WTC11 (cell line): ENCODE results near the gene BOK. TPM values are rescaled to one million over a fixed set of nuclear protein-coding genes. Genes with fewer than 3 reads are reported as not detected.
A peak's percentile ranks its signal among the peaks of the same experiment; 100 is the strongest.

Source experiments
- ATAC-seq: fragments of 200-7000 bp; cut with Tn5 transposase; 2 replicates; pipeline ENCODE4 v1.10.0; 2021; ENCODE audit warnings: mild to moderate bottlenecking, moderate library complexity
- CTCF ChIA-PET: fragments of 300-600 bp; sonication (Branson Sonifier 250); formaldehyde crosslinking; loops from one replicate; lab custom pipeline; 2021; ENCODE audit warnings: antibody characterized with exemption; lab: Charles Lee
- POLR2A ChIA-PET: fragments of 350-600 bp; sonication (Branson Sonifier 250); formaldehyde crosslinking; loops from one replicate; lab custom pipeline; 2021; ENCODE audit warnings: antibody characterized with exemption; lab: Charles Lee
- DNase-seq: peaks from one replicate; pipeline ENCODE4 v3.0.0; 2021; ENCODE audit warnings: low spot score
- H3K27ac Mint-ChIP-seq: 2 replicates; pipeline ENCODE4 v1.8.0; 2021; ENCODE audit warnings: mixed read lengths
- H3K27me3 Mint-ChIP-seq: 2 replicates; pipeline ENCODE4 v1.8.0; 2021; ENCODE audit warnings: low read depth, mild to moderate bottlenecking, moderate library complexity, mixed read lengths
- H3K36me3 Mint-ChIP-seq: 2 replicates; pipeline ENCODE4 v1.8.0; 2021; ENCODE audit warnings: mixed read lengths
- H3K4me1 Mint-ChIP-seq: 2 replicates; pipeline ENCODE4 v1.8.0; 2022; ENCODE audit warnings: mixed read lengths
- H3K4me3 Mint-ChIP-seq: 2 replicates; pipeline ENCODE4 v1.8.0; 2021; ENCODE audit warnings: mild to moderate bottlenecking, moderate library complexity, mixed read lengths
- H3K9me3 Mint-ChIP-seq: 2 replicates; pipeline ENCODE4 v1.8.0; 2021; ENCODE audit warnings: mixed read lengths
- EMX1 ChIP-seq: fragments of 250-450 bp; sonication (Bioruptor Pico); IDR thresholded peaks from 2 replicates; pipeline ENCODE4 v1.8.0; 2021; ENCODE audit warnings: mild to moderate bottlenecking
- FOXP1 ChIP-seq: sonication (generic); formaldehyde crosslinking; IDR thresholded peaks from 2 replicates; pipeline ENCODE4 v1.8.0; 2022; ENCODE audit warnings: missing genetic modification reagents, mild to moderate bottlenecking, moderate library complexity, borderline replicate concordance
- GABPB1 ChIP-seq: sonication (generic); formaldehyde crosslinking; IDR thresholded peaks from 2 replicates; pipeline ENCODE4 v1.8.1; 2023; ENCODE audit warnings: mild to moderate bottlenecking, missing genetic modification reagents
- NR1H2 ChIP-seq: sonication (generic); formaldehyde crosslinking; IDR thresholded peaks from 2 replicates; pipeline ENCODE4 v1.9.0; 2021; ENCODE audit warnings: mild to moderate bottlenecking, moderate library complexity, missing genetic modification reagents
- NR2C2 ChIP-seq: sonication (generic); formaldehyde crosslinking; IDR thresholded peaks from 2 replicates; pipeline ENCODE4 v1.8.0; 2022; ENCODE audit warnings: mild to moderate bottlenecking, missing genetic modification reagents
- SMAD3 ChIP-seq: sonication (generic); formaldehyde crosslinking; IDR thresholded peaks from 2 replicates; pipeline ENCODE4 v1.8.0; 2022; ENCODE audit warnings: missing genetic modification reagents, mild to moderate bottlenecking, borderline replicate concordance
- ZNF232 ChIP-seq: sonication (generic); formaldehyde crosslinking; IDR thresholded peaks from 2 replicates; pipeline ENCODE4 v1.8.0; 2022; ENCODE audit warnings: mild to moderate bottlenecking, missing genetic modification reagents
- ZNF263 ChIP-seq: sonication (generic); formaldehyde crosslinking; IDR thresholded peaks from 2 replicates; pipeline ENCODE4 v1.8.1; 2022; ENCODE audit warnings: low read depth, mild to moderate bottlenecking, moderate library complexity, missing genetic modification reagents
- total RNA-seq: library from RNA; stranded (reverse); gene quantifications from 3 replicates; pipeline ENCODE4 v1.2.3, GENCODE V29; 2021
- TF ChIP-seq, protein P1 (sequence below): sonication (generic); formaldehyde crosslinking; IDR thresholded peaks from 2 replicates; pipeline ENCODE4 v1.8.0; 2023; ENCODE audit warnings: missing genetic modification reagents, mild to moderate bottlenecking, borderline replicate concordance
- TF ChIP-seq, protein P2 (sequence below): sonication (generic); formaldehyde crosslinking; IDR thresholded peaks from 2 replicates; pipeline ENCODE4 v1.8.0; 2023; ENCODE audit warnings: missing genetic modification reagents
- TF ChIP-seq, protein P3 (sequence below): sonication (generic); formaldehyde crosslinking; IDR thresholded peaks from 2 replicates; pipeline ENCODE4 v1.8.1; 2023; ENCODE audit warnings: mild to moderate bottlenecking, moderate library complexity, missing genetic modification reagents
- TF ChIP-seq, protein P4 (sequence below): fragments of 250-450 bp; sonication (Bioruptor Pico); IDR thresholded peaks from 2 replicates; pipeline ENCODE4 v2.1.2; 2022; ENCODE audit warnings: mild to moderate bottlenecking, moderate library complexity
- TF ChIP-seq, protein P5 (sequence below): sonication (generic); formaldehyde crosslinking; IDR thresholded peaks from 2 replicates; pipeline ENCODE4 v1.8.0; 2022; ENCODE audit warnings: missing genetic modification reagents

BOK gene
- total RNA-seq, 1 experiment from 2014 or later = 39.4 TPM

DNA sequence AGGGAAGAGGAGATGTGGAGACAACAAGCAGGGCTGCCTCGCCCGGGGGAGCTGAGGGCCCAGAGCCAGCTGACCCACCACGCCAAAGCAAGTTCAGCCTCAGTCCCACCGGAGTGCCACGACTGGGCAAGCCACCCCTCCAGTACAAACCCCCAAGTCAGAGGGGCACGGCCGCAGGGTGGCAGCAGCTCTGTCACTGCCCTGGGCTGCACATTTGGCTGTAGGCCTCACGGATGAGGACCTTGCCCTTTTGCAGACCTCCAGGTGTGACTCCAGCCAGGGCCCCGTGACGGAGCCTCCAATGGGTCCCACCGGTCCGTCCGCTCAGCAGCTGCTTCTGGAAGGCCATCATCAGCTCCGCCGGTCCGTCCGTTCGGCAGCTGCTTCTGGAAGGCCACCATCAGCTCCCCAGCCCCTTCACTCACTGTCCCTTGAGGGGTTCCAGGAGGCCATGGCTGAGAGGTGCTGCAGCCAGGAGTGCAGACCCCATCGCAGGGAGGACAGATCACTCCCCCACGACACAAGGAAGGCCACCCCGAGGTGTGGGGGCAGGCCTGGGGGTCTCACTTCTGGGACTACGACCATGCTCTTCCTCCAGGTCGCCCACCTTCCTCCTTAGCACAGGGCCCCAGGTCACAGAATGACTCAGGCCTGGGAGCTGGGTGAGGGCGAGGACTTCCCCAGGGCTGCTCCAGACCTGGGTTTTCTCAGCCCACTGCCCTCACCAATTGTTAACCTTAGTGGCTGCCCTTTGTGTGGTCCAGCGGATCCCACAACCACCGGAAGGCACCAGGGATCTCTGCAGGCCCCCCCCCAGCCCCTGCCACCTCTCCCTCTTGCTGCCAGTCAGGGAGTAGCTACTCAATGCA, 25.6 kb upstream of the BOK start:
- Mint-ChIP-seq H3K36me3 (no peaks in the 10 kb centered on the region), H3K4me1 (no peaks in the 10 kb centered on the region), H3K4me3 (no peak overlapping the region), H3K27me3 (peaks cover 2% of the 10 kb centered on the region; the same call in 1 of the 2 replicates), H3K27ac (no peak overlapping the region), H3K9me3 (no peaks in the 10 kb centered on the region)
- DNase-seq (no peak), ATAC-seq (no peak)
- ChIA-PET CTCF (no interaction called here), POLR2A (interaction anchor here (0.6 kb wide), 1 partner anchor 196 kb away, joined by 8 read pairs; no protein-coding TSS in a partner anchor)
- TF ChIP-seq GABPB1 = 0 out of 2 replicates have a peak, but pooled peaks have one; percentile 10
- TF ChIP-seq, protein P1, sequence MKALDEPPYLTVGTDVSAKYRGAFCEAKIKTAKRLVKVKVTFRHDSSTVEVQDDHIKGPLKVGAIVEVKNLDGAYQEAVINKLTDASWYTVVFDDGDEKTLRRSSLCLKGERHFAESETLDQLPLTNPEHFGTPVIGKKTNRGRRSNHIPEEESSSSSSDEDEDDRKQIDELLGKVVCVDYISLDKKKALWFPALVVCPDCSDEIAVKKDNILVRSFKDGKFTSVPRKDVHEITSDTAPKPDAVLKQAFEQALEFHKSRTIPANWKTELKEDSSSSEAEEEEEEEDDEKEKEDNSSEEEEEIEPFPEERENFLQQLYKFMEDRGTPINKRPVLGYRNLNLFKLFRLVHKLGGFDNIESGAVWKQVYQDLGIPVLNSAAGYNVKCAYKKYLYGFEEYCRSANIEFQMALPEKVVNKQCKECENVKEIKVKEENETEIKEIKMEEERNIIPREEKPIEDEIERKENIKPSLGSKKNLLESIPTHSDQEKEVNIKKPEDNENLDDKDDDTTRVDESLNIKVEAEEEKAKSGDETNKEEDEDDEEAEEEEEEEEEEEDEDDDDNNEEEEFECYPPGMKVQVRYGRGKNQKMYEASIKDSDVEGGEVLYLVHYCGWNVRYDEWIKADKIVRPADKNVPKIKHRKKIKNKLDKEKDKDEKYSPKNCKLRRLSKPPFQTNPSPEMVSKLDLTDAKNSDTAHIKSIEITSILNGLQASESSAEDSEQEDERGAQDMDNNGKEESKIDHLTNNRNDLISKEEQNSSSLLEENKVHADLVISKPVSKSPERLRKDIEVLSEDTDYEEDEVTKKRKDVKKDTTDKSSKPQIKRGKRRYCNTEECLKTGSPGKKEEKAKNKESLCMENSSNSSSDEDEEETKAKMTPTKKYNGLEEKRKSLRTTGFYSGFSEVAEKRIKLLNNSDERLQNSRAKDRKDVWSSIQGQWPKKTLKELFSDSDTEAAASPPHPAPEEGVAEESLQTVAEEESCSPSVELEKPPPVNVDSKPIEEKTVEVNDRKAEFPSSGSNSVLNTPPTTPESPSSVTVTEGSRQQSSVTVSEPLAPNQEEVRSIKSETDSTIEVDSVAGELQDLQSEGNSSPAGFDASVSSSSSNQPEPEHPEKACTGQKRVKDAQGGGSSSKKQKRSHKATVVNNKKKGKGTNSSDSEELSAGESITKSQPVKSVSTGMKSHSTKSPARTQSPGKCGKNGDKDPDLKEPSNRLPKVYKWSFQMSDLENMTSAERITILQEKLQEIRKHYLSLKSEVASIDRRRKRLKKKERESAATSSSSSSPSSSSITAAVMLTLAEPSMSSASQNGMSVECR (CRISPR knock-in tag) = no peak

DNA sequence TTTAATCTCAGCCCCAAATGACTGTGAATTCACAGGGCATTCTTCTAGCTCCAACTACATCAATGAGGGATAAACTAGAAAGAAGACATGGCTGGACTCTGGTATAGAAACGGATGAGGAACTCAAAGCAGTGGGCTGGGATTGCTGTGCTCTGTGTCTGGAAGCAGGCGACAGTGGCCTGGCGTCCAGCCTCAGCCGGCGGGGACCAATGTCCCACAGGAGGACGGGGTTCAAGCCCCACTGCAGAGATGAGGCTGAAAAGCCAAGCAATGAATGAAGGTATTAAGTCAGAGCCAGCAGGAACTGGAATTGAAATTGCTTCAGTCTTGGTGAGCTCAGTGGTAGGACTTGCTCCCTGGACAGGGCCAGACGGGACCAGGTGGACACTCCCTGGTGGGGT, 24.3 kb upstream of the BOK start:
- Mint-ChIP-seq H3K9me3 (no peaks in the 10 kb centered on the region), H3K27ac (peak overlapping the region; percentile 70; the same call in 1 of the 2 replicates)
- DNase-seq = no peak
- TF ChIP-seq ZNF263 (CRISPR knock-in tag) = no peak
- TF ChIP-seq EMX1 (CRISPR knock-in tag) = no peak
- TF ChIP-seq, protein P2, sequence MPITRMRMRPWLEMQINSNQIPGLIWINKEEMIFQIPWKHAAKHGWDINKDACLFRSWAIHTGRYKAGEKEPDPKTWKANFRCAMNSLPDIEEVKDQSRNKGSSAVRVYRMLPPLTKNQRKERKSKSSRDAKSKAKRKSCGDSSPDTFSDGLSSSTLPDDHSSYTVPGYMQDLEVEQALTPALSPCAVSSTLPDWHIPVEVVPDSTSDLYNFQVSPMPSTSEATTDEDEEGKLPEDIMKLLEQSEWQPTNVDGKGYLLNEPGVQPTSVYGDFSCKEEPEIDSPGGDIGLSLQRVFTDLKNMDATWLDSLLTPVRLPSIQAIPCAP (CRISPR knock-in tag) = no peak
- TF ChIP-seq, protein P3, sequence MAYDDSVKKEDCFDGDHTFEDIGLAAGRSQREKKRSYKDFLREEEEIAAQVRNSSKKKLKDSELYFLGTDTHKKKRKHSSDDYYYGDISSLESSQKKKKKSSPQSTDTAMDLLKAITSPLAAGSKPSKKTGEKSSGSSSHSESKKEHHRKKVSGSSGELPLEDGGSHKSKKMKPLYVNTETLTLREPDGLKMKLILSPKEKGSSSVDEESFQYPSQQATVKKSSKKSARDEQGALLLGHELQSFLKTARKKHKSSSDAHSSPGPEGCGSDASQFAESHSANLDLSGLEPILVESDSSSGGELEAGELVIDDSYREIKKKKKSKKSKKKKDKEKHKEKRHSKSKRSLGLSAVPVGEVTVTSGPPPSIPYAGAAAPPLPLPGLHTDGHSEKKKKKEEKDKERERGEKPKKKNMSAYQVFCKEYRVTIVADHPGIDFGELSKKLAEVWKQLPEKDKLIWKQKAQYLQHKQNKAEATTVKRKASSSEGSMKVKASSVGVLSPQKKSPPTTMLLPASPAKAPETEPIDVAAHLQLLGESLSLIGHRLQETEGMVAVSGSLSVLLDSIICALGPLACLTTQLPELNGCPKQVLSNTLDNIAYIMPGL = no peak
- no peak for TF ChIP-seq NR1H2
- no peak for TF ChIP-seq FOXP1
- TF ChIP-seq, all 79 proteins: peak for 0
- Mint-ChIP-seq H3K4me3 (no peak overlapping the region), H3K27me3 (peaks cover 2% of the 10 kb centered on the region), H3K36me3 (no peaks in the 10 kb centered on the region), H3K4me1 (no peaks in the 10 kb centered on the region)
- ChIA-PET CTCF (no interaction called here), POLR2A (no interaction called here)
- no peak for ATAC-seq

DNA sequence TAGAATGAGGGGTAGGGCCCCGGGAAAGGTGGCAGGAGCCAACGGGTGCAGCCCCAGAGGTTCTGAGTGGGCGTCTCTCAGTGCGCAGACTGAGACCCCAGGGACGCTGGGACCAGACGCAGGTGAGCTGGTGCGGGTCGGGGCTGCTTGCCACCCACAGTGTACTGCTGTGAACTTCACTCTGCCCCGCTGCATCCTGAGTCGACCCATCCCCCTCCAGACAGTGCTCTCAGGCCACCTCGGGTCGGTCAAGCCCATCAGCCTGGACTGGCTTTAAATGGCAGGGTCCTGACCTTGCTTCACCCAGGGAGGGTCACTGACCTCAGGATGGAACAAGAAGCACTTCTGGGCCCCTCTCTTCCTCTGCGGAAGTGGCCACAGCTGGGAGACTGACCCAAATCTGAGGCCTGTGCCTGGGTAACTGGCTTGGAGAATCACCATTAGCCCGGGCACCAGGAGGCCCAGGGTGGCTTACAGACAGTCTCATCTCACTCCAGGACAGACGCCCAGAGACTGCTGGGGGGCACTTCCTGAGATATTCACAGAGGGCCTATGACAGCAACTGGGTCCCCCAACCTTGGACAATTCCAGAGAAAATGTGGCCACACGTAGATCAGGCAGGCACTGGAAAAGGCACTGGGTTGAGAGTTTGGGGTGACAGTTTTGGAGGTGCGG, 23.7 kb upstream of the BOK start:
- Mint-ChIP-seq H3K4me3 (no peak overlapping the region), H3K4me1 (no peaks in the 10 kb centered on the region), H3K9me3 (no peaks in the 10 kb centered on the region), H3K27me3 (peaks cover 6% of the 10 kb centered on the region), H3K27ac (no peak overlapping the region), H3K36me3 (no peaks in the 10 kb centered on the region)
- DNase-seq (no peak), ATAC-seq (no peak)
- TF ChIP-seq SMAD3 (CRISPR knock-in tag) (no peak), NR2C2 (no peak), ZNF232 (CRISPR knock-in tag) (no peak)
- TF ChIP-seq, protein P3 = no peak
- TF ChIP-seq, protein P4, sequence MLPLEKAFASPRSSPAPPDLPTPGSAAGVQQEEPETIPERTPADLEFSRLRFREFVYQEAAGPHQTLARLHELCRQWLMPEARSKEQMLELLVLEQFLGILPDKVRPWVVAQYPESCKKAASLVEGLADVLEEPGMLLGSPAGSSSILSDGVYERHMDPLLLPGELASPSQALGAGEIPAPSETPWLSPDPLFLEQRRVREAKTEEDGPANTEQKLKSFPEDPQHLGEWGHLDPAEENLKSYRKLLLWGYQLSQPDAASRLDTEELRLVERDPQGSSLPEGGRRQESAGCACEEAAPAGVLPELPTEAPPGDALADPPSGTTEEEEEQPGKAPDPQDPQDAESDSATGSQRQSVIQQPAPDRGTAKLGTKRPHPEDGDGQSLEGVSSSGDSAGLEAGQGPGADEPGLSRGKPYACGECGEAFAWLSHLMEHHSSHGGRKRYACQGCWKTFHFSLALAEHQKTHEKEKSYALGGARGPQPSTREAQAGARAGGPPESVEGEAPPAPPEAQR (CRISPR knock-in tag) = no peak
- TF ChIP-seq, protein P5, sequence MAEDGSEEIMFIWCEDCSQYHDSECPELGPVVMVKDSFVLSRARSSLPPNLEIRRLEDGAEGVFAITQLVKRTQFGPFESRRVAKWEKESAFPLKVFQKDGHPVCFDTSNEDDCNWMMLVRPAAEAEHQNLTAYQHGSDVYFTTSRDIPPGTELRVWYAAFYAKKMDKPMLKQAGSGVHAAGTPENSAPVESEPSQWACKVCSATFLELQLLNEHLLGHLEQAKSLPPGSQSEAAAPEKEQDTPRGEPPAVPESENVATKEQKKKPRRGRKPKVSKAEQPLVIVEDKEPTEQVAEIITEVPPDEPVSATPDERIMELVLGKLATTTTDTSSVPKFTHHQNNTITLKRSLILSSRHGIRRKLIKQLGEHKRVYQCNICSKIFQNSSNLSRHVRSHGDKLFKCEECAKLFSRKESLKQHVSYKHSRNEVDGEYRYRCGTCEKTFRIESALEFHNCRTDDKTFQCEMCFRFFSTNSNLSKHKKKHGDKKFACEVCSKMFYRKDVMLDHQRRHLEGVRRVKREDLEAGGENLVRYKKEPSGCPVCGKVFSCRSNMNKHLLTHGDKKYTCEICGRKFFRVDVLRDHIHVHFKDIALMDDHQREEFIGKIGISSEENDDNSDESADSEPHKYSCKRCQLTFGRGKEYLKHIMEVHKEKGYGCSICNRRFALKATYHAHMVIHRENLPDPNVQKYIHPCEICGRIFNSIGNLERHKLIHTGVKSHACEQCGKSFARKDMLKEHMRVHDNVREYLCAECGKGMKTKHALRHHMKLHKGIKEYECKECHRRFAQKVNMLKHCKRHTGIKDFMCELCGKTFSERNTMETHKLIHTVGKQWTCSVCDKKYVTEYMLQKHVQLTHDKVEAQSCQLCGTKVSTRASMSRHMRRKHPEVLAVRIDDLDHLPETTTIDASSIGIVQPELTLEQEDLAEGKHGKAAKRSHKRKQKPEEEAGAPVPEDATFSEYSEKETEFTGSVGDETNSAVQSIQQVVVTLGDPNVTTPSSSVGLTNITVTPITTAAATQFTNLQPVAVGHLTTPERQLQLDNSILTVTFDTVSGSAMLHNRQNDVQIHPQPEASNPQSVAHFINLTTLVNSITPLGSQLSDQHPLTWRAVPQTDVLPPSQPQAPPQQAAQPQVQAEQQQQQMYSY (CRISPR knock-in tag) = no peak
- POLR2A ChIA-PET = no interaction called here
- CTCF ChIA-PET = no interaction called here
